Breast epithelium (tissue), 3 donors: ENCODE data around the gene COX10.

Experiments
- CTCF ChIP-seq, 3 donors: fragments of 450-650 bp; IDR thresholded peaks; one replicate each; pipeline ENCODE4 v1.5.1; 2016 to 2017; ENCODE audit warnings: antibody characterized with exemption in 3 of 3, mild to moderate bottlenecking in 3 of 3, moderate library complexity in 3 of 3
- POLR2A ChIP-seq: fragments of 450-650 bp; IDR thresholded peaks from one replicate; pipeline ENCODE4 v1.6.1; 2016; ENCODE audit warnings: antibody characterized with exemption, mild to moderate bottlenecking, moderate library complexity
- POLR2AphosphoS5 ChIP-seq, 3 donors: sonication (generic); formaldehyde crosslinking; IDR thresholded peaks; one replicate each; pipeline ENCODE4 v1.6.1; 2017; ENCODE audit warnings: antibody characterized with exemption in 3 of 3

GRCh38 chr17:14201021-14201987 is 132.0 kb downstream of the COX10 start:
- TF ChIP-seq CTCF (IDR thresholded peaks at IDR 0.05) (no peak), POLR2A (no peak), POLR2AphosphoS5 (IDR thresholded peaks at IDR 0.05) (no peak)
